CD4-positive, alpha-beta T cell treated with Interleukin-6 for 4 hours (primary cell): ENCODE measurements around the gene PTPRE.

Source experiments
- DNase-seq: peaks from one replicate; pipeline ENCODE4 v3.0.0-alpha.2; 2020; ENCODE audit warnings: mixed read lengths

Gene PTPRE

DNA sequence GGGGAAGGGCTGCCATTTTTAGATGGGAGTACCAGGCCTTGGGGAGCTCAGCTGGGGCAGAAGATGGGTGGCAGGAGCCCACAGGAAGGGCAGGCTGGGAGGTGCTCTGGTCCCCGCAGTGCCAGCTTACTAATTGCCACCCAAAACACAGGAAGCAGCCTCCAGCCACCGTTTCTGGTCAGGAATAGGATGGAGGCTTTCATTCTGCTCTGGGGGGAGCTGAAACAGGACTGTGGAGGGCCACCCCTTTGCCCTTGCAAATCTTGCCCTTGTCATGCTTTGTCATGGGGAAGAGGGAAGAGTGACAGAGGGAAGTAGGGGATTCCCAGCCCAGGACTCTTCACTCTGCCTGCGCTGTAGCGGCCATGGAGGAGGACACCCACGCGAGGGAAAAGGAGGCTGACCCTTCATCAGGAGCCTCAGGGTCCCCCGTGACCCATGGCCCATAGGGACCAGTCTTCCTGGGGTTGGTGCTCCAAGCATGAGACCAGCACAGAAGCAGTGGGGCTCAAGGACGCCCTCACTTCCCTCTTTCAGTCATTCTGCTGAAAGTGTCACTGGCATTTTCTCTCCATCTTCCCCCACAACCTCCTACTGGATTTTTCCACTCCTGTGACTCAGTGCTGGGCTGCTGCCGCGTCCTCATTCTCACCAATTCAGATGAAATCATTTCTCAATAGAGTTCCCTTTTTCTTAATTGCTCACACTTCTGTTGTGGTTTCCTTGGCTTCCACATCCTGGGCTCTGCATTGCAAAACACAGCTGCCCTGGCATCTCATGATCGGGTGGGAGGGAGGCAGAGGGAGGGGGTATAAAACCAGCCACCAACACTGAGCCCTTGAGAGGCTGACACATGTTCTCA, 157.4 kb downstream of the PTPRE start:
- peak; percentile 81 for DNase-seq

DNA sequence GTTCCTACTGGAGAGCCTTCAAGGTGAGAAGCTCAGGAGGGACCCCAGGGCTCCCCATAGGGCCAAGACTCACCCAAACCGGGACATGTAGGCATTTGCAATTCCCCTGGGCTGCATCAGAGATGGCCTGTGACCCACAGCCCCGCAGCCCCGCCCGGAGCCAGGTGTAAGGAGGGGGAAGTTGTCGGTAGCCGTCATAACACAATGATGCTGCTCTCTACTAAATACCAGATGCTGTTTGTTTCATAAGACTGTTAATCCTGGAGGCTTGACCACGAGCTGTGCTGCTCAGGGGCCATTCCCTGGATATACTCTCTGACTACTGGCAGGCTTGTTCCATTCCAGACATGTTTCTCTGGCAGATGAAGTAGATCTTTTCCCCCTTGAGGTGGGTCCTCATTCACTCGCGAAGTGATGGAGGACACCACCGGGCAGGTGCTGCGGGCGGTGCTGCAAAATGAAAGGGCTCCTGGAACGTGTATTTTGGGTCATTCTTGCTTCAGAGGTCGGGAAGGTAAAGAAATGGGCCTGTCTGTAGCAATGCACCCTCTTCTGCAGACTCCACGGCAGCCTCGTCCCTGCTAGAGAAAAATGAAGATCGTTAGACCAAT, 158.2 kb downstream of the PTPRE start:
- DNase-seq = no peak

DNA sequence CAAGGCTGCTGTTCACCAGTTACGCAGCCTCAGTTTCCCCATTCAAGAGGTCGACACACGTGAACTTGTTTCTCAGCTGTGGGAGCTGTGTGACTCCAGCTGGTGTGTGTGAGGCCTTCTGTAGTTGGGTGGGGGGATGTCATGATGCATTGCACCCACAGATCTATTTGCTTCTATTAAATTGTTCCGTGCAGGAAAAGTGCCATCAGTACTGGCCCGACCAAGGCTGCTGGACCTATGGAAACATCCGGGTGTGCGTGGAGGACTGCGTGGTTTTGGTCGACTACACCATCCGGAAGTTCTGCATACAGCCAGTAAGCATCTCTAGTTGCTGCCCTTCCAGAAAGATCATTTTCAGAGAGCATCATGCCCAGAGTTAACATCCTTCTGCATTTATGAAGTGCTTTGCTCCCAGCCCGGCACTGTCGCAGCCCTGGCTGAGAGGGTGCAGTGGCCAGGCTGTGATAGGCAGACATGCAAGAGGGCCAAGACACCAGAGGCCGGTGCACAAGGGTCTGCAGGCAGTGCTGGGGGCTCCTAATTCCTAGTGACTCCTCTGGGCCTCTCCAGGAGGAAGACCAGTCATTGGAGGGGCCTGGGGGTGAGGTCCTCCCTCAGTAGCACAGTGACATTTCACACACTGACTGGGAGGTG, 159.1 kb downstream of the PTPRE start:
- no peak for DNase-seq

DNA sequence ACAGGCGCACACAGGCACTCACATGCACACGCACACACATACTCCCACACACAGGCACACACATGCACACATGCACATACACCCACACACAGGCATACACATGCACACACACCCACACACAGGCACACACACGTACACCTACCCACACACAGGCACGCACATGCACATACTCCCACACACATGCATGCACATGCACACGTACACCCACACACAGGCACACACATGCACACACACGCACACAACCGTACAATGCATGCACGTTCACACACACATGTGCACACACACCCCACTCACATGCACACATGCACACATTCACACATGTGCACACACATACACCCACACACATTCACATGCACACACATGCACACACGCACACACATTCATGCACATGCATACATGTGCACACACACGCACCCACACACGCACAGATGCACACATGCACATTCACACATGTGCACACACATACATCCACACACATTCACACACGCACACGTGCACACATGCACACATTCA, 160.0 kb downstream of the PTPRE start:
- no peak for DNase-seq

DNA sequence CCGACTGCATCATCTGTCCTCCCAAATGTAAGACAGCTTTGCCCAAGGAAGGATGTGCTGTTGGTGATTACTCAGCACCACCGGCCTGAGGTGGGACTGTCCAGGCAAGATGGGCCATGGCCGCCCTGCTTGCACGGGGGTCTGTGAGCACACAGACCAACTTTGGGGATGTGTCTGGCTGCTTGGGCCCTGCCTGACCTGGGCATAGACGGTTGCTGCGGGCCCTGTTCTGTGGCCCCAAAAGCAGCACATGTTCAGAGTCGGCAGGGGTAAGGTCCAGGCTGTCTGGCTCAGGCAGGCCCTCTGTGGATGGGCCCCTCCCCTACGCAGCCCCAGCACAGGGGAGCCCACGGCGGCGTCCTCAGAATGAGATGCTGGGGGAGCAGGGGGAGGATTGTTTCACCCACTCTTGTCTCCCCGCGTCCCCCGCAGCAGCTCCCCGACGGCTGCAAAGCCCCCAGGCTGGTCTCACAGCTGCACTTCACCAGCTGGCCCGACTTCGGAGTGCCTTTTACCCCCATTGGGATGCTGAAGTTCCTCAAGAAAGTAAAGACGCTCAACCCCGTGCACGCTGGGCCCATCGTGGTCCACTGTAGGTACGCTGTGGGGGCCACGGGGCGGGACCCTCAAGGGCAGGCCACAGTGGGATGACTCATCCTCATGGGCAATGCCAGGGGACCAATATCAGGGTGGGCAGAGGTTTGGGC, 160.9 kb downstream of the PTPRE start:
- DNase-seq = no peak

DNA sequence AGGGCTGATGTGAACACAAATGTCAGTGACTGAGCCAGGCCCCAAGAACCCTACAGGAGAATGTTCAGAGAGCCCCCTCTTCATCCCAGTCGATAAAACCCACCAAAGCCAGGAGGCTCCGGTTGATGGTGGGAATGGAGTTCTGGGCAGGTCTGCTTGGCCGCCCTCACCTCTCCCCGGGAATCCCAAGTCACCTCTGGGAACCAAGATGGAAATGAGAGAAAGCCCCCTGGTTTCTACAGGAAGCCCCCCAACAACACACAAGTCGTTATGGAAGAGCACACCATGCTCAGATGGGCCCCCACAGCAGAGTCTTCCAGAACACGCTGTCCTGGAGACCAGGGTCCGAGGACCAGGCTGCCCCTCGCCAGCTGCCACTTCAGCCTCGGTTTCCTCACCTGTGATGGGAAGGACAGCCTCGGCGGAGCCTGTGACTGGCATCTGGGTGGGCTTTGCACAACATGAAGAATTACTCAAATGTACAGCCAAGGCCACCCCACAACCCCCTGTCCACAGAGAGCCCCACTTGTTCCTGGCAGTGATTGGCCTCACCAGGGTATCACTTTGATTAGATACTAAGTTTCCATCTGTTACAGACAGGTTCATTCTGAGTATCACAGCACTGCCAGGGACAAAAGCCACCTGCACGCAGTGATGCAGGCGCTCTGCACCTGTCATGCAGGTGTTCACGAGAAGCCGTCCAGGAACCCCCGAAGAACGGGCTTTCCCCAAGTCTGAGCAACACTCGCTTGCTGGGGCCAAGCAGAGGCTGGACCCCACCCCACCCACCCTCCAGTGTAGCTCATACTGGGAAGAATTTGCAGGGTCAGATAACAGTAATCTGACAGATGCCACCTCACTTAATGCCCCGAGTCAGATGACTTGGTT, 161.7 kb downstream of the PTPRE start:
- no peak for DNase-seq

DNA sequence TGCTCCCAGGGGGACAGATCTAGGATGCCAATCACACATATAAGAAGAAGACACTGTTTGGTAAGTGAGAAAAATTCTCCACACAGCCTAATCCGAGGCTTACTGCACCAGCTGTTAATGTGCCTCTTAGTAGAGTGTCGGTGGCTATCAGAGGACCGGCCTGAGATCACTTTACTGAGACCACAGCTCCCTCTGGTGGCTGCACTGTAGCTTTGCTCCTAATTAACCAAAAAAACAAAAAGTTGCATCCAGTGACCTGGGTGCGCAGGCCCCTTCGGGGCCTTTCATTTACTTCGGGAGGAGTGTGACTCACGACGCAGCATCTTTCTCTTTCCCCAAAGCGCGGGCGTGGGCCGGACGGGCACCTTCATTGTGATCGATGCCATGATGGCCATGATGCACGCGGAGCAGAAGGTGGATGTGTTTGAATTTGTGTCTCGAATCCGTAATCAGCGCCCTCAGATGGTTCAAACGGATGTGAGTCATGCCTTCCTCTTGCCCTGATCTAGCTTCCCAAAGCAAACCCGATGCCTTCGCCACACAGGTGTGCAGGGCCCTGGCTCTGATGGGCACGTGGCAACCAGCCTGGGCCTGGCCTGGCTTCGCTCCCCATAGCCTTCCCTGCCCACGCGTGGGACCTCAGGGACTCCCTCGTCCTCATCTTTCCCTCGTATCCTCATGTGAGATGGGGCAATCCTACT, 162.6 kb downstream of the PTPRE start:
- DNase-seq = peak; percentile 89

DNA sequence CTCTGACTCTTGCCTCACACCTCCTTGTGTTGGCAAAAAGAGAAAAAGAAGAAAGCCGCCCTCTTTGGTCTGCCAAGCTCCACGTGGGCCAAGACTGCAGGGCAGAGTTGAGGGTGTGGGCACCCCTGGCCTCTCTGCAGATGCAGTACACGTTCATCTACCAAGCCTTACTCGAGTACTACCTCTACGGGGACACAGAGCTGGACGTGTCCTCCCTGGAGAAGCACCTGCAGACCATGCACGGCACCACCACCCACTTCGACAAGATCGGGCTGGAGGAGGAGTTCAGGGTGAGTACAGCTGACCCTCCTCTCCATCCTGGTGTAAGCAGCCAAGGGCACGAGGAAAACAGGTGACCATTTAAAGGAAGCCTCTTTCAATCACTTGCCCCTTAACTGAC, 163.3 kb downstream of the PTPRE start:
- no peak for DNase-seq

DNA sequence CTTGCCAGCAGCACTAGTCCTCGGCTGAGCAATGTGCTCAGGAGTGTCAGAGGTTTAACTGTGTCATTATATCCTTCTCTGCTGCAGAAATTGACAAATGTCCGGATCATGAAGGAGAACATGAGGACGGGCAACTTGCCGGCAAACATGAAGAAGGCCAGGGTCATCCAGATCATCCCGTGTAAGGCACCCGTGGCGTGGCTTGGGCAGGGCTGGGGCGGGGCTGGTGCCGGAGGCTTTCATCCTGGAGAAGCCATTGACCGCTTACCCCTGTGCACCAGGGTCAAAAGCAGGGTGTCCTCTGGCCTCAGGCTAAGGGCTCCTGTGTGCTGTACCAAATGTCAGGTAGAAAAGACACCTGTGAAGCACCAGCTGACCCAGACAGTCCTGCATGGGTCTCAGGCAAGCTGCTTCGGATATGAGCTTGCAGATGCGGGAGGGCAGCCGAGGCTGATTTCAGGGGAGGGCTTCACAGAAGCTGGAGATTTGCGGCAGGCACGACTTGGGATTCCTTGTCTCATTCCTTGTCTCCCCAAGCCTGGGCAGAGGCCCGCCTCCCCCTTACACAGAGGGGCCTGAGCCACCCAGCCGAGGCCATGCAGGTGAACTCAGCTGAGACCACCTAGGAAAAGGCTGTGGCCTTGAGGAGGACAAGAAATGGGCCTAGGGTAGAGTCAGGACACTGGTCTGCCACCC, 164.0 kb downstream of the PTPRE start:
- DNase-seq = no peak

DNA sequence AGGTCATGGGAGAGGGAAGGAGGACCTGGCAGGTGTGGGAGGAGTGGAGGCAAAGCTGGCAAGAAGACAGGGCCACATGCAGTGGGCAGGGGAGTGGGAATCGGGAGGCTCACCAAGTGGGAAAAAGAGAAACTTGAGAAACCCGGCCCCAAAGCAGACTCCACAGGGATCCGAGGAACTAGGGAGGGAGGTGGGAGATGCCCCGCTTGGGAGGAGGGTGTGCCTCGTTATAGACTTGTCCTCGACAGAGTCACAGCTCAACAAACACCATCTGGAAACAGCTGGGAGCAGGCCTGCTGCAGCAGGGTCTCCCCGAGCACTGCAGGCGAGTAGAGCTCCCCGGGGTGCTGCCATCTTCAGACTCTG, 164.5 kb downstream of the PTPRE start:
- no peak for DNase-seq

DNA sequence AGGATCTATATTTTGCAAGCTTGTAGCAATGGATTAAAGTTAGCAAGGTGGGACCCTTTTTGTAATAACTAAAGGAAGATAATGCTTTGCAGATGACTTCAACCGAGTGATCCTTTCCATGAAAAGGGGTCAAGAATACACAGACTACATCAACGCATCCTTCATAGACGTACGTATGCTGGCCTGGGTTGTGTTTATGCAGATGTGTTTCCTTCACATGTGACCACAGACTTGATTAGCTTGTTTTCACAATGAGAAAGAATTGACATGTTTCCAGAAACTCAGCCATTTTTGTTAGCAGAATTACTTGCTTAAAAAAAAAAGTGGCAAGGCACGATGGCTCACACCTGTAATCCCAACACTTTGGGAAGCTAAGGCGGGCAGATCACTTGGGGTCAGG, 165.1 kb downstream of the PTPRE start:
- no peak for DNase-seq

DNA sequence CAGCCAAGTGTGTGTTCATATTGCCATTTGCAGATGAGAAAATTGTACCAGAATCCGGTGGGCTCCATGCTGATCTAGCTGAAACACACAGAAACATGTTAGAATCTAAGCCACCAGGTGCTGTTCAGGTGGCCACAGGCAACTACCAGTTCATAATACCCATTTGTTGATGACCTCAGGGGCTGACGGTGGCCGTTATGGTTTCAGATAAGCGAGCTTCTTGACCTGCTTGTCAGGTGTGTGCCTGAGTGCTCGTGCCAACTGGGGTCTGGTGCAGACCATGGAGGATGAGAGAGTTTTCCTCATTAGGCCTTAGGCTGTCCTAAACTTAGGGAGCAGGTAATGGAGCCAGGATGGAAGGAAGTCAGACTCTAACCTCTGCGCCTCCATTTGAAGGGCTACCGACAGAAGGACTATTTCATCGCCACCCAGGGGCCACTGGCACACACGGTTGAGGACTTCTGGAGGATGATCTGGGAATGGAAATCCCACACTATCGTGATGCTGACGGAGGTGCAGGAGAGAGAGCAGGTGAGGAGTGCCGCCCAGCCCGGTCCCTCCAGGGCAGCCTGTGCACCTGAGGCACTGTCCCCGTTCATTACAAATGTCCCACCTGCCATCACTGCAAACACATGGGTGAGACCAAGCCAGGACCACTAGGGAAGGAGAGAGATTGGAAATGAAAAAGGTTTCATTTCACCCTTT, 166.2 kb downstream of the PTPRE start:
- no peak for DNase-seq

DNA sequence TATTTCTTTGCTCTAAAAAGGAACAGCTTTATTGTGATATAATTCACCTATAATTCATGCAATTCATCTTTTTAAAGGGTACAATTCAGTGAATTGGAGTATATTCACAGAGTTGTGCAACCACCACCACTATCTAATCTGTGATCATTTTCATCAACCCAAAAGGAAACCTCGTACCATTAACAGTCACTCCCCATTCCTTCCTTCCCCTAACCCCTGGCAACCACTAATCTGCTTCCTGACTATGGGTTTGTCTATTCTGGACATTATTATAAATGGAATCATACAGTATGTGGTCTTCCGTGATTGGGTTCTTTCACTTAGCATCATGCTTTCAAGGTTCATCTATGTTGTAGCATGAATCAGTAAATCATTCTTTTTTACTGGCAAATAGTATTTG, 167.0 kb downstream of the PTPRE start:
- no peak for DNase-seq

DNA sequence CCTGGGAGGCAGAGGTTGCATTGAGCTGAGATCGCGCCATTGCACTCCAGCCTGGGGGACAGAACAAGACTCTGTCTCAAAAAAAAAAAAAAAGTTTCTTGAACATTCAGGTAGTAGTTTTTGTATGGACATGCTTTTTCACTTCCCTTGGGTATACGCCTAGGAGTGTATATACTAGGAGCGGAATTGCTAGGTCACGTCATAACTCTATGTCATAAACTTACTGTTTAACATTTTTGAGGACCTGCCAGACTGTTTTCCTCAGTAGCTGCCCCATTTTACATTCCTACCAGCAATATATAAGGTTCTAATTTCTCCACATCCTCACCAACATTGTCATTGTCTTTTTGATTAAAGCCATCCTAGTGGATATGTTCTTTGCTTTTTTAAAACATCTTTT, 167.7 kb downstream of the PTPRE start:
- no peak for DNase-seq

DNA sequence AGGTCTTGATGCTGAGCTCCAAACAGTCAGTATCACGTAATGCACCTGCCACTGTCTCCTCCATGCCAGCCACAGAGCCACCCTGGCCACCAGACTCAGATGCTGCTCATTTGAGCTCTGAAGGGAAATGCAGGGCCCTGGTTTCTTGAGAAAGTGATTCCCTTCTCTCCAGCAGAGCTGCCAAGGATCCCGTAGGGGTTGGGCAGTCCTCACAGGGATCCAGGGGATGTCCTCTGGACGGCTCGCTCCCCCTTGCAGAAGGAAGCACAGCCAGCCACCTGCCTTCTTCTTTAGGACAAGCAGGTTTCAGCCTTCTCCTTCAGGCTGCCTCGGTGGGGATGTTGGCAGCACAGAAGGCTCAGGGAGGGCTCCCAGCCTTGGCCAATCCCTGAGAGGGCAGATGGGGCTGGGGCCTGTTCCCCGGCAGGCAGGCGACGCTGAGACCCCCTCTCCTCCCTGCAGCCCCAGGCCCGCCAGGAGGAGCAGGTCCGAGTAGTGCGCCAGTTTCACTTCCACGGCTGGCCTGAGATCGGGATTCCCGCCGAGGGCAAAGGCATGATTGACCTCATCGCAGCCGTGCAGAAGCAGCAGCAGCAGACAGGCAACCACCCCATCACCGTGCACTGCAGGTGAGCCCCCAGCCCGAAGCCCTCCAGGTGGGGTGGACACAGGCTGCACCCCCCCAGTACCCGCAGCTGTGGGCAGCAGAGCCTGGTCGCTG, 170.4 kb downstream of the PTPRE start:
- no peak for DNase-seq

DNA sequence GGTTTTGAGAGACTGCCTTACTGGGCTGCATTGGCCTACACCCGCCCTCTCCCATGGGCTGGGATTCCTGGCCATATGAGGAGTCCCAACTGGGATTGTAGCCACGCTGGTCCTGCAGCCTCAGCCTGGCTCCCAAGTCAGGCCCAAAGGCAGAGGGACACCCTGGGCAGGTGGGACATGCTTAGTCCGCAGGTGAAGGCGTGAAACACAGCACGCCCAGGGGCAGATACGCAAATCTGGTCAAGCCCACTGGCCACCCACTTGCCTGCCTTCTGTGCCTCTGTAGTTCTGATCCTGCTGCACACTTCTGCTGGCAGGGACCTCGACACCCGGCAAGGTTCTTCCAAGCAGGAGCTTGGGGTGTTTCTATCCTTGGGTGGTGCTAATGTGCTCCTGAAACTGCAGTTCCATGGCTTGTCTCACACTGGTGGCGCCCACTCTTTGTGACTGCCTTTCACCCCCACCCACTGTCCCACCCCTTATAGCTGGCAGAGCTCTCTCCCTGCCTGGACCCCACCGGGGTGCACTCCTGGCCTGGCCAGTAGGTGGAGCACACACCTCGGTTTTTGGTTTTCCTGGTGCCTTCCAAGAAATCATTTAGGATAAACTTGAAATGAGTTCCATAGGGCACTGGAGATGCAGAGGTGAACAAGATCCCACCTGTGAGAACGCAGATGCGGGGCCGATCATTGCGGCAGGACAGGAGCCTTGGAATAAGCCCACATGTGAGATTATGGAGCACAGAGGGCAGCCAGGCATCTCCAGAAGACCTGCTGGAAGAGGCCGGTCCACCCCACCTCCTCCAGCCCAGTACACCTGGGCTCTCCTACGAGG, 171.4 kb downstream of the PTPRE start:
- DNase-seq = peak; percentile 55

DNA sequence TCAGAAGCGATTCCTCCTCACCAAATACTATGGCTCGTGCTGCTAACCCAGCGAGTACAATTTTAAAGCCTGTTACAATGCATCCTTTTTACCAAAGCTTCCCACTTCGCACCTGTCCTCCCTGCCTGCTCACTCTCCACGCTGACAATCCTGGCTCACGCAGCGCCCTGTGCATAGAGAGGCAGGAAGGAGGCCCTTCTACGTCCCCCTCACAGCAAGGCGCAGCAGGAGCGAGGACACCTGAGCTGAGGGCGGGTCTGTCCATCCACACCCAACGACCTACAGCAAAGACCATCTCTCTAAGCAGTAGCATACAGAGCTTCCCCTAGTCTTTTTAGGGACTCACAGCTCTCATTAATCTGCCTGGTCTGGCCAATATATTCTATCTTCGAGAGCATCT, 173.3 kb downstream of the PTPRE start:
- no peak for DNase-seq

DNA sequence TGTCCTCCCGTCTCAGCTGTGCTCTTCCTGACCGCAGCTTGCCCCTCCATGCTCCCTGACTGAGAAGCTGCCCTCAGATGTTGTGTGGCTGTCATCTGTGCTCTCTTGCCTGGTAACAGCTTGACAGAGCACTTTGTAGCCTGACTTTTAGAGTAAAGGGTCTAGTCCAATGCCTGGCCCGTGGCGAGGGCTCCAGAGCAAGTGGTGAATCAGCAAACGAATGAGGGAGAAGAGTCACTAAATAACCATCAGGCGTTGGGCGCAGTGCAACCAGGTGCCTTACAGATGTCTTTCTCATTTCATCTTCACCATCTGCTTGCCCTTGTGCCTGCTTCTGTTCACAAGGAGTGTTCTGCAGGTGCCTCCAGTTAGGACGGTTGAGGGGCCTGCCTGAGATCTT, 173.7 kb downstream of the PTPRE start:
- no peak for DNase-seq

DNA sequence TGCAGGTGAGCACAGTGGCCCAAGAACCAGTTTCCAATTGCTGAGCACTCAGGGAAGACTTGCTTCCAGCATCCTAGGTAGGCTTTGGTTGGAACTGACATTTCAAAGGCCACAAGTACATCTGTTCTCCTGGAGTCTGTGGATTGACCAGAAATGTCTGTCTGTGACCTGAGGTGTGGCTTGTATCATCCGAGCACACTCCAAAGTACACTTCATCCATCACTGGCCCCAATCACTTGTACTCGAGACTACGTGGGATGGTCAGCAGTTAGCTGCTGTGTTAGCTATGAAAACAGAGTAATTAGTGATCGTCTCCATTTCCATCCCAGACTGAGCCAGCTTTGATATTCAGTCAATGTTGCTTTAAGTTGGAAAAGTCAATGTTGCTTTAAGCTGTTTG, 174.3 kb downstream of the PTPRE start:
- DNase-seq = no peak
